WTC11 (cell line): ENCODE measurements around the gene HYCC2. TPM values are rescaled to one million over a fixed set of nuclear protein-coding genes. Genes with fewer than 3 reads are reported as not detected.
A peak's percentile ranks its signal among the peaks of the same experiment; 100 is the strongest.

Experiments used
- ATAC-seq: fragments of 200-7000 bp; cut with Tn5 transposase; 2 replicates; pipeline ENCODE4 v1.10.0; 2021; ENCODE audit warnings: mild to moderate bottlenecking, moderate library complexity
- CTCF ChIA-PET: fragments of 300-600 bp; sonication (Branson Sonifier 250); formaldehyde crosslinking; loops from one replicate; lab custom pipeline; 2021; ENCODE audit warnings: antibody characterized with exemption; lab: Charles Lee
- POLR2A ChIA-PET: fragments of 350-600 bp; sonication (Branson Sonifier 250); formaldehyde crosslinking; loops from one replicate; lab custom pipeline; 2021; ENCODE audit warnings: antibody characterized with exemption; lab: Charles Lee
- DNase-seq: peaks from one replicate; pipeline ENCODE4 v3.0.0; 2021; ENCODE audit warnings: low spot score
- H3K27ac Mint-ChIP-seq: 2 replicates; pipeline ENCODE4 v1.8.0; 2021; ENCODE audit warnings: mixed read lengths
- H3K27me3 Mint-ChIP-seq: 2 replicates; pipeline ENCODE4 v1.8.0; 2021; ENCODE audit warnings: low read depth, mild to moderate bottlenecking, moderate library complexity, mixed read lengths
- H3K36me3 Mint-ChIP-seq: 2 replicates; pipeline ENCODE4 v1.8.0; 2021; ENCODE audit warnings: mixed read lengths
- H3K4me1 Mint-ChIP-seq: 2 replicates; pipeline ENCODE4 v1.8.0; 2022; ENCODE audit warnings: mixed read lengths
- H3K4me3 Mint-ChIP-seq: 2 replicates; pipeline ENCODE4 v1.8.0; 2021; ENCODE audit warnings: mild to moderate bottlenecking, moderate library complexity, mixed read lengths
- H3K9me3 Mint-ChIP-seq: 2 replicates; pipeline ENCODE4 v1.8.0; 2021; ENCODE audit warnings: mixed read lengths
- AFF4 ChIP-seq: sonication (generic); formaldehyde crosslinking; IDR thresholded peaks from 2 replicates; pipeline ENCODE4 v1.8.1; 2023; ENCODE audit warnings: mild to moderate bottlenecking, missing genetic modification reagents, borderline replicate concordance
- ARID4B ChIP-seq: sonication (generic); formaldehyde crosslinking; IDR thresholded peaks from 2 replicates; pipeline ENCODE4 v1.8.0; 2023; ENCODE audit warnings: missing genetic modification reagents, mild to moderate bottlenecking, borderline replicate concordance
- CREM ChIP-seq: sonication (generic); formaldehyde crosslinking; IDR thresholded peaks from 2 replicates; pipeline ENCODE4 v1.8.1; 2022; ENCODE audit warnings: mild to moderate bottlenecking, missing genetic modification reagents, moderate library complexity
- FOXP4 ChIP-seq: sonication (generic); formaldehyde crosslinking; IDR thresholded peaks from 2 replicates; pipeline ENCODE4 v1.8.0; 2022; ENCODE audit warnings: mild to moderate bottlenecking, missing genetic modification reagents
- NR2C2 ChIP-seq: sonication (generic); formaldehyde crosslinking; IDR thresholded peaks from 2 replicates; pipeline ENCODE4 v1.8.0; 2022; ENCODE audit warnings: mild to moderate bottlenecking, missing genetic modification reagents
- PRDM15 ChIP-seq: sonication (generic); formaldehyde crosslinking; IDR thresholded peaks from 2 replicates; pipeline ENCODE4 v1.8.0; 2022; ENCODE audit warnings: missing genetic modification reagents
- TEAD1 ChIP-seq: sonication (generic); formaldehyde crosslinking; IDR thresholded peaks from 2 replicates; pipeline ENCODE4 v1.8.0; 2022; ENCODE audit warnings: mild to moderate bottlenecking, missing genetic modification reagents
- ZBTB21 ChIP-seq: sonication (generic); formaldehyde crosslinking; IDR thresholded peaks from 2 replicates; pipeline ENCODE4 v1.8.1; 2023; ENCODE audit warnings: mild to moderate bottlenecking, missing genetic modification reagents, borderline replicate concordance
- ZNF138 ChIP-seq: sonication (generic); formaldehyde crosslinking; conservative IDR thresholded peaks from 2 replicates; pipeline ENCODE4 v1.8.1; 2022; ENCODE audit warnings: mild to moderate bottlenecking, moderate library complexity, missing genetic modification reagents
- ZNF425 ChIP-seq: fragments of 250-450 bp; sonication (Bioruptor Pico); conservative IDR thresholded peaks from 2 replicates; pipeline ENCODE4 v1.9.0; 2021; ENCODE audit warnings: mild to moderate bottlenecking
- total RNA-seq: library from RNA; stranded (reverse); gene quantifications from 3 replicates; pipeline ENCODE4 v1.2.3, GENCODE V29; 2021
- TF ChIP-seq, protein P1 (sequence below): sonication (generic); formaldehyde crosslinking; IDR thresholded peaks from 2 replicates; pipeline ENCODE4 v1.8.0; 2023; ENCODE audit warnings: missing genetic modification reagents
- TF ChIP-seq, protein P2 (sequence below): fragments of 250-450 bp; sonication (Bioruptor Pico); IDR thresholded peaks from 2 replicates; pipeline ENCODE4 v1.8.0; 2021; ENCODE audit warnings: mild to moderate bottlenecking

The HYCC2 gene
- total RNA-seq, 1 experiment from 2014 or later: 10.4 TPM

DNA sequence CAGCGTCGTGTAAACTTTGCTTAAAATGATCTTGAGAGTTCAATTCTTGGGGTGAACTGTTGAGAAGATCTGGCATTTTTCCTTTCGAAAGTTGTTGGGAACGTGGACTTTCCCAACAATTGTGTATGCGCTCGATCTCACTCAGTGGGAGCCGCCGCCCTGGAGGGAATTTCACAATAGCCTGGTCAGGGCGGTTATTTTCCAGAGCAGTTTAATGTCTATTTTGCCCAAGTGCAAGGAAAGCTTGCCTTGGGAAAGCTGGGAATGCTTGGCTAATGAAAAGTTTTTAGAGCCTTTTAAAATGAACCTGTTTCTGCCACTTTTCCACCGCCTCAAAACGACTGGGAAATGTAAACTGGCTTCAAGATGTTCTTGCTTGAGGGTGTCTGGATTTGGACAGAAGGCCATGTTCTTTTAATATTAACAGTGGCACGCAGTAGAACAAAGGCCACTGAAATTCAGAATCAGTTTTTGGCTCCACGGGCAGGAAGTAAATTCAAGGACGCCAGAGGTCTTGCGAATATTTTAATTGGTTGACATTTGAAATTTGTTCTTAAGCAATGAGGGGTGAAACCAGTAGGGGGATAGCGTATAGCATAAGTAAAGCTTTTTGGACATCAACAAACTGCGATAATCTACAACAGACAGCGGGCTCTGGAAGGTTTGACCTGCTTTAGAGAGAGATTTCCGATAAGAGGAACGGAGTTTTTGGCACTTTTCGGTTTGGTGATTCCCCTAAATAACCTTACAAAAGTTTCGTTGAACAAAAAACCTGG lies 45.7 kb upstream of the HYCC2 start (continued):
- no peak for TF ChIP-seq FOXP4
- no peak for TF ChIP-seq PRDM15
- TF ChIP-seq, protein P1, sequence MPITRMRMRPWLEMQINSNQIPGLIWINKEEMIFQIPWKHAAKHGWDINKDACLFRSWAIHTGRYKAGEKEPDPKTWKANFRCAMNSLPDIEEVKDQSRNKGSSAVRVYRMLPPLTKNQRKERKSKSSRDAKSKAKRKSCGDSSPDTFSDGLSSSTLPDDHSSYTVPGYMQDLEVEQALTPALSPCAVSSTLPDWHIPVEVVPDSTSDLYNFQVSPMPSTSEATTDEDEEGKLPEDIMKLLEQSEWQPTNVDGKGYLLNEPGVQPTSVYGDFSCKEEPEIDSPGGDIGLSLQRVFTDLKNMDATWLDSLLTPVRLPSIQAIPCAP (CRISPR knock-in tag): no peak

DNA sequence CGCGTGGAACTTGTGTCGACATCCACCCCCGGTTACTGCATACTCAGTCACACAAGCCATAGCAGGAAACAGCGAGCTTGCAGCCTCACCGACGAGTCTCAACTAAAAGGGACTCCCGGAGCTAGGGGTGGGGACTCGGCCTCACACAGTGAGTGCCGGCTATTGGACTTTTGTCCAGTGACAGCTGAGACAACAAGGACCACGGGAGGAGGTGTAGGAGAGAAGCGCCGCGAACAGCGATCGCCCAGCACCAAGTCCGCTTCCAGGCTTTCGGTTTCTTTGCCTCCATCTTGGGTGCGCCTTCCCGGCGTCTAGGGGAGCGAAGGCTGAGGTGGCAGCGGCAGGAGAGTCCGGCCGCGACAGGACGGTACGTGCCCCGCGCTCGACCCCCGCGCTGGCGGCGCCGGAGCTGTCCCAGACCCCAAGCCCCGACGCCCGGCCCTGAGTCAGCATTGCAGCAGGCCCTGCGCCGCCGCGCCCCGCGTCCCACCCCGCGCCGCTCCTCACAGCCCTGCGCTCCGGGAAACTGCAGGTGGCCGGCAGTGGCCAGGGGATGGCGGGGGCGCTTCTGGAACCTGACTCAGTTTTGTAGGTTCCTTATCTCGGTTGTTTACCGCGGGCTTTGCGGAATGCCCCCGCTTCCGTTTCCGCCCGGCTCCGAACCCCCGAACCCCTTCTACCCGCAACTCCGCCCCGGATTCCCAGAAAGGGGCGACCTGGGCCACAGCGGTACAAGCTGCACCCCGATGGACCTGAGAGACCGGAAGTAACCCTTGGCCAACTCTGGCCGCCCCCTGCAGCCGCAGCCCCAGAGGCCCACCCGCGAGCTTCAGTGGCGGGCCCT lies 44.9 kb upstream of the HYCC2 start, which contains the start of gene CFLAR:
TSS of gene CFLAR (plus strand) at position 50 of the 844 bp plus-strand sequence. CDS start 13,702 bp downstream, outside the sequence.
- peak; percentile 36 for ATAC-seq
- H3K4me3 Mint-ChIP-seq: peak within 1 kb of the TSS; percentile 88
- TF ChIP-seq NR2C2 (CRISPR knock-in tag): no peak
- TF ChIP-seq ARID4B (CRISPR knock-in tag): no peak
- no peak for TF ChIP-seq ZNF425
- TF ChIP-seq, protein P2, sequence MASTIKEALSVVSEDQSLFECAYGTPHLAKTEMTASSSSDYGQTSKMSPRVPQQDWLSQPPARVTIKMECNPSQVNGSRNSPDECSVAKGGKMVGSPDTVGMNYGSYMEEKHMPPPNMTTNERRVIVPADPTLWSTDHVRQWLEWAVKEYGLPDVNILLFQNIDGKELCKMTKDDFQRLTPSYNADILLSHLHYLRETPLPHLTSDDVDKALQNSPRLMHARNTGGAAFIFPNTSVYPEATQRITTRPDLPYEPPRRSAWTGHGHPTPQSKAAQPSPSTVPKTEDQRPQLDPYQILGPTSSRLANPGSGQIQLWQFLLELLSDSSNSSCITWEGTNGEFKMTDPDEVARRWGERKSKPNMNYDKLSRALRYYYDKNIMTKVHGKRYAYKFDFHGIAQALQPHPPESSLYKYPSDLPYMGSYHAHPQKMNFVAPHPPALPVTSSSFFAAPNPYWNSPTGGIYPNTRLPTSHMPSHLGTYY (CRISPR knock-in tag): no peak
- TF ChIP-seq CREM (CRISPR knock-in tag): no peak
- no peak for TF ChIP-seq TEAD1
- 0 out of 2 replicates have a peak, but pooled peaks have one; percentile 31 for TF ChIP-seq AFF4 (CRISPR knock-in tag)
- no peak for TF ChIP-seq ZBTB21 (CRISPR knock-in tag)
- no peak for TF ChIP-seq ZNF138 (CRISPR knock-in tag)

More for the DNA sequence above, 44.9 kb upstream of the HYCC2 start, which contains the start of gene CFLAR:
- DNase-seq: peak; percentile 63
- H3K27me3 Mint-ChIP-seq: peaks cover 4% of the 10 kb centered on the region; the same call in 1 of the 2 replicates
- H3K9me3 Mint-ChIP-seq: no peaks in the 10 kb centered on the region
- peak within 1 kb of the TSS; percentile 93 for H3K27ac Mint-ChIP-seq
- CTCF ChIA-PET: interaction anchor here (1.4 to 2.9 kb wide), 2 partner anchors 47 to 152 kb away, joined by 3 to 16 read pairs; partner anchors contain the start of gene ORC2
- peaks cover 43% of the 10 kb centered on the region for H3K4me1 Mint-ChIP-seq
- H3K36me3 Mint-ChIP-seq: no peaks in the 10 kb centered on the region
- POLR2A ChIA-PET: interaction anchor here (0.8 to 1.1 kb wide), 3 partner anchors 42 to 227 kb away, joined by 3 to 7 read pairs (median 5); partner anchors contain the start of genes NIF3L1, ORC2 and PPIL3
